Hepatocyte (in vitro differentiated cells): Measurements from ENCODE around the gene TRPM3. TPM values are rescaled to one million over a fixed set of nuclear protein-coding genes. Genes with fewer than 3 reads are reported as not detected.

Experiments
- DNase-seq: peaks from one replicate; pipeline ENCODE4 v3.0.0-alpha.2; 2016; ENCODE audit warnings: low spot score
- H2AFZ ChIP-seq: fragments of 200-600 bp; sonication (generic); 2 replicates; pipeline ENCODE4 v1.6.0; 2016; ENCODE audit warnings: antibody characterized with exemption, mild to moderate bottlenecking
- H3K27ac ChIP-seq: fragments of 200-600 bp; sonication (generic); 2 replicates; pipeline ENCODE4 v1.5.1; 2016; ENCODE audit warnings: mild to moderate bottlenecking
- H3K27me3 ChIP-seq: fragments of 200-600 bp; sonication (generic); 2 replicates; pipeline ENCODE4 v1.6.1; 2016
- H3K36me3 ChIP-seq: fragments of 200-600 bp; sonication (generic); replicated peaks from 2 replicates; pipeline ENCODE4 v1.5.1; 2016; ENCODE audit warnings: low read depth; ENCODE audit not compliant: insufficient read depth
- H3K4me1 ChIP-seq: fragments of 200-600 bp; sonication (generic); 2 replicates; pipeline ENCODE4 v1.5.1; 2016; ENCODE audit warnings: mild to moderate bottlenecking, moderate library complexity; ENCODE audit not compliant: insufficient read depth
- H3K4me2 ChIP-seq: fragments of 200-600 bp; sonication (generic); 2 replicates; pipeline ENCODE4 v1.6.0; 2016
- H3K4me3 ChIP-seq: fragments of 200-600 bp; sonication (generic); 2 replicates; pipeline ENCODE4 v1.5.1; 2016; ENCODE audit warnings: mild to moderate bottlenecking
- H3K79me2 ChIP-seq: fragments of 200-600 bp; sonication (generic); 2 replicates; pipeline ENCODE4 v1.6.0; 2017; ENCODE audit warnings: mild to moderate bottlenecking
- H3K9me2 ChIP-seq: fragments of 200-600 bp; sonication (generic); replicated peaks from 2 replicates; pipeline ENCODE4 v1.6.0; 2017; ENCODE audit warnings: mild to moderate bottlenecking; ENCODE audit not compliant: insufficient read depth
- H3K9me3 ChIP-seq: fragments of 200-600 bp; sonication (generic); 2 replicates; pipeline ENCODE4 v1.5.1; 2016; ENCODE audit warnings: low read depth, mild to moderate bottlenecking
- H4K20me1 ChIP-seq: fragments of 200-600 bp; sonication (generic); 2 replicates; pipeline ENCODE4 v1.6.0; 2016; ENCODE audit warnings: mild to moderate bottlenecking; ENCODE audit not compliant: insufficient read depth, poor library complexity, severe bottlenecking
- CTCF ChIP-seq: fragments of 200-600 bp; sonication (generic); IDR thresholded peaks from 2 replicates; pipeline ENCODE4 v1.5.1; 2016; ENCODE audit warnings: antibody characterized with exemption, mild to moderate bottlenecking; ENCODE audit not compliant: poor library complexity
- EZH2 ChIP-seq: fragments of 200-600 bp; sonication (generic); IDR thresholded peaks from 2 replicates; pipeline ENCODE4 v1.6.1; 2016; ENCODE audit warnings: antibody characterized with exemption, mild to moderate bottlenecking, borderline replicate concordance
- EZH2phosphoT487 ChIP-seq: fragments of 200-600 bp; sonication (generic); IDR thresholded peaks from one replicate; pipeline ENCODE4 v1.6.1; 2018; ENCODE audit warnings: antibody characterized with exemption, mild to moderate bottlenecking, low read depth, moderate library complexity; ENCODE audit not compliant: unreplicated experiment, severe bottlenecking
- WGBS: methylation state at CpG from one replicate; pipeline ENCODE4 v1.1.6; 2016; ENCODE audit warnings: low lambda C conversion rate; ENCODE audit errors: missing lambda C conversion rate; 5-methylcytosine and 5-hydroxymethylcytosine counted together
- polyA plus RNA-seq: library from polyadenylated mRNA; unstranded; fragments of >200 nt; fragmentation: Nextera tagmentation; extraction: Ambion mirVana; gene quantifications from 2 replicates; pipeline ENCODE4 v1.2.1, GENCODE V29; 2016
- total RNA-seq: library from RNA; depleted of rRNA; stranded (reverse); fragments of >200 nt; gene quantifications from 2 replicates; pipeline ENCODE4 v1.2.3, GENCODE V29; 2014

TRPM3 gene
- total and polyA plus RNA-seq, 2 experiments from 2014 or later = 0.60 to 0.68 TPM

- 91% methylated on average over 2 of the region's 2 CpGs for WGBS
Observed at GRCh38 chr9:71144495-71144894, 23.1 kb upstream of the TRPM3 start.

GRCh38 chr9:71136696-71137095 lies 15.3 kb upstream of the TRPM3 start:
- Histone ChIP-seq H3K4me3 (no peak overlapping the region), H3K4me2 (no peak overlapping the region), H3K27me3 (no peaks in the 10 kb centered on the region), H3K79me2 (no peaks in the 10 kb centered on the region), H3K4me1 (no peaks in the 10 kb centered on the region), H3K27ac (no peak overlapping the region), H3K36me3 (no peaks in the 10 kb centered on the region), H2AFZ (no peak overlapping the region), H4K20me1 (no peaks in the 10 kb centered on the region), H3K9me3 (no peaks in the 10 kb centered on the region), H3K9me2 (no peaks in the 10 kb centered on the region)
- WGBS = 74% methylated on average over 6 of the region's 6 CpGs
- DNase-seq = no peak
- TF ChIP-seq EZH2phosphoT487 (no peak), CTCF (no peak), EZH2 (no peak)

More at GRCh38 chr9:71144495-71144894, 23.1 kb upstream of the TRPM3 start:
- H3K79me2 ChIP-seq = no peaks in the 10 kb centered on the region
- no peaks in the 10 kb centered on the region for H4K20me1 ChIP-seq
- no peak for DNase-seq
- no peak overlapping the region for H2AFZ ChIP-seq
- H3K4me1 ChIP-seq = no peaks in the 10 kb centered on the region
- no peak for TF ChIP-seq EZH2
- H3K27me3 ChIP-seq = no peaks in the 10 kb centered on the region
- no peaks in the 10 kb centered on the region for H3K9me2 ChIP-seq
- H3K27ac ChIP-seq = no peak overlapping the region
- no peak overlapping the region for H3K4me3 ChIP-seq
- no peak overlapping the region for H3K4me2 ChIP-seq
- H3K36me3 ChIP-seq = no peaks in the 10 kb centered on the region
- no peaks in the 10 kb centered on the region for H3K9me3 ChIP-seq

GRCh38 chr9:71131145-71131544 lies 9.7 kb upstream of the TRPM3 start:
- WGBS = 63% methylated on average over 3 of the region's 3 CpGs
- Histone ChIP-seq H3K79me2 (no peaks in the 10 kb centered on the region), H3K9me3 (no peaks in the 10 kb centered on the region), H3K4me2 (no peak overlapping the region), H4K20me1 (no peaks in the 10 kb centered on the region), H3K4me3 (no peak overlapping the region), H3K9me2 (no peaks in the 10 kb centered on the region), H3K4me1 (no peaks in the 10 kb centered on the region), H3K27ac (no peak overlapping the region), H2AFZ (no peak overlapping the region), H3K27me3 (no peaks in the 10 kb centered on the region), H3K36me3 (no peaks in the 10 kb centered on the region)
- no peak for TF ChIP-seq EZH2
- no peak for TF ChIP-seq EZH2phosphoT487
- no peak for TF ChIP-seq CTCF
- no peak for DNase-seq

- H3K4me3 ChIP-seq = no peak overlapping the region
- 97% methylated on average over 4 of the region's 4 CpGs for WGBS
Observed at GRCh38 chr9:71130521-71130920, 9.1 kb upstream of the TRPM3 start.

More at GRCh38 chr9:71130521-71130920, 9.1 kb upstream of the TRPM3 start:
- Histone ChIP-seq H2AFZ (no peak overlapping the region), H4K20me1 (no peaks in the 10 kb centered on the region), H3K9me2 (no peaks in the 10 kb centered on the region), H3K27me3 (no peaks in the 10 kb centered on the region), H3K9me3 (no peaks in the 10 kb centered on the region), H3K79me2 (no peaks in the 10 kb centered on the region), H3K4me2 (no peak overlapping the region), H3K36me3 (no peaks in the 10 kb centered on the region), H3K27ac (no peak overlapping the region), H3K4me1 (no peaks in the 10 kb centered on the region)
- TF ChIP-seq EZH2phosphoT487 = no peak
- no peak for TF ChIP-seq EZH2
- TF ChIP-seq CTCF = no peak
- no peak for DNase-seq
